WTC11 (cell line): ENCODE measurements around the gene TMEM147. TPM values are rescaled to one million over a fixed set of nuclear protein-coding genes. Genes with fewer than 3 reads are reported as not detected.

Source experiments
- ATAC-seq: fragments of 200-7000 bp; cut with Tn5 transposase; 2 replicates; pipeline ENCODE4 v1.10.0; 2021; ENCODE audit warnings: mild to moderate bottlenecking, moderate library complexity
- CTCF ChIA-PET: fragments of 300-600 bp; sonication (Branson Sonifier 250); formaldehyde crosslinking; loops from one replicate; lab custom pipeline; 2021; ENCODE audit warnings: antibody characterized with exemption; lab: Charles Lee
- POLR2A ChIA-PET: fragments of 350-600 bp; sonication (Branson Sonifier 250); formaldehyde crosslinking; loops from one replicate; lab custom pipeline; 2021; ENCODE audit warnings: antibody characterized with exemption; lab: Charles Lee
- DNase-seq: peaks from one replicate; pipeline ENCODE4 v3.0.0; 2021; ENCODE audit warnings: low spot score
- H3K27ac Mint-ChIP-seq: 2 replicates; pipeline ENCODE4 v1.8.0; 2021; ENCODE audit warnings: mixed read lengths
- H3K27me3 Mint-ChIP-seq: 2 replicates; pipeline ENCODE4 v1.8.0; 2021; ENCODE audit warnings: low read depth, mild to moderate bottlenecking, moderate library complexity, mixed read lengths
- H3K36me3 Mint-ChIP-seq: 2 replicates; pipeline ENCODE4 v1.8.0; 2021; ENCODE audit warnings: mixed read lengths
- H3K4me1 Mint-ChIP-seq: 2 replicates; pipeline ENCODE4 v1.8.0; 2022; ENCODE audit warnings: mixed read lengths
- H3K4me3 Mint-ChIP-seq: 2 replicates; pipeline ENCODE4 v1.8.0; 2021; ENCODE audit warnings: mild to moderate bottlenecking, moderate library complexity, mixed read lengths
- H3K9me3 Mint-ChIP-seq: 2 replicates; pipeline ENCODE4 v1.8.0; 2021; ENCODE audit warnings: mixed read lengths
- CREB1 ChIP-seq: sonication (generic); formaldehyde crosslinking; IDR thresholded peaks from 2 replicates; pipeline ENCODE4 v1.8.0; 2023; ENCODE audit warnings: mild to moderate bottlenecking, missing genetic modification reagents
- ELF4 ChIP-seq: sonication (generic); formaldehyde crosslinking; IDR thresholded peaks from 2 replicates; pipeline ENCODE4 v1.8.1; 2022; ENCODE audit warnings: low read depth, mild to moderate bottlenecking, moderate library complexity, missing genetic modification reagents
- KAT7 ChIP-seq: sonication (generic); formaldehyde crosslinking; IDR thresholded peaks from 2 replicates; pipeline ENCODE4 v1.8.1; 2023; ENCODE audit warnings: missing genetic modification reagents, mild to moderate bottlenecking, borderline replicate concordance
- MXD4 ChIP-seq: fragments of 250-450 bp; sonication (Bioruptor Pico); IDR thresholded peaks from 2 replicates; pipeline ENCODE4 v1.8.0; 2021; ENCODE audit warnings: mild to moderate bottlenecking, moderate library complexity, borderline replicate concordance
- NFE2L1 ChIP-seq: sonication (generic); formaldehyde crosslinking; IDR thresholded peaks from 2 replicates; pipeline ENCODE4 v1.8.1; 2023; ENCODE audit warnings: missing genetic modification reagents
- PREB ChIP-seq: sonication (generic); formaldehyde crosslinking; IDR thresholded peaks from 2 replicates; pipeline ENCODE4 v1.8.1; 2022; ENCODE audit warnings: mild to moderate bottlenecking, missing genetic modification reagents, moderate library complexity, borderline replicate concordance
- SOX15 ChIP-seq: fragments of 250-450 bp; sonication (Bioruptor Pico); IDR thresholded peaks from 2 replicates; pipeline ENCODE4 v1.9.0; 2021; ENCODE audit warnings: mild to moderate bottlenecking
- TEAD4 ChIP-seq: sonication (generic); formaldehyde crosslinking; IDR thresholded peaks from 2 replicates; pipeline ENCODE4 v1.8.0; 2022; ENCODE audit warnings: mild to moderate bottlenecking, missing genetic modification reagents
- ZNF232 ChIP-seq: sonication (generic); formaldehyde crosslinking; IDR thresholded peaks from 2 replicates; pipeline ENCODE4 v1.8.0; 2022; ENCODE audit warnings: mild to moderate bottlenecking, missing genetic modification reagents
- total RNA-seq: library from RNA; stranded (reverse); gene quantifications from 3 replicates; pipeline ENCODE4 v1.2.3, GENCODE V29; 2021
- TF ChIP-seq, protein P1 (sequence below): fragments of 250-450 bp; sonication (Bioruptor Pico); IDR thresholded peaks from 2 replicates; pipeline ENCODE4 v1.9.0; 2021; ENCODE audit warnings: mild to moderate bottlenecking, borderline replicate concordance
- TF ChIP-seq, protein P2 (sequence below): fragments of 250-450 bp; sonication (Bioruptor Pico); IDR thresholded peaks from 2 replicates; pipeline ENCODE4 v1.9.0; 2021; ENCODE audit warnings: mild to moderate bottlenecking
- TF ChIP-seq, protein P3 (sequence below): sonication (generic); formaldehyde crosslinking; IDR thresholded peaks from 2 replicates; pipeline ENCODE4 v1.8.0; 2022; ENCODE audit warnings: mild to moderate bottlenecking, missing genetic modification reagents
- TF ChIP-seq, protein P4 (sequence below): sonication (generic); formaldehyde crosslinking; conservative IDR thresholded peaks from 2 replicates; pipeline ENCODE4 v1.8.1; 2022; ENCODE audit warnings: mild to moderate bottlenecking, missing genetic modification reagents
- TF ChIP-seq, protein P5 (sequence below): sonication (generic); formaldehyde crosslinking; IDR thresholded peaks from 2 replicates; pipeline ENCODE4 v1.8.1; 2023; ENCODE audit warnings: mild to moderate bottlenecking, missing genetic modification reagents, moderate library complexity

Gene TMEM147
- total RNA-seq, 1 experiment from 2014 or later, result 135 TPM

GRCh38 chr19:35565016-35565856 is 19.8 kb downstream of the TMEM147 start:
- peaks cover 1% of the 10 kb centered on the region for H3K4me1 Mint-ChIP-seq
- H3K36me3 Mint-ChIP-seq, result no peaks in the 10 kb centered on the region
- POLR2A ChIA-PET, result no interaction called here
- CTCF ChIA-PET, result no interaction called here
- no peak overlapping the region for H3K4me3 Mint-ChIP-seq
- TF ChIP-seq TEAD4 (CRISPR knock-in tag), result no peak
- TF ChIP-seq, protein P1, sequence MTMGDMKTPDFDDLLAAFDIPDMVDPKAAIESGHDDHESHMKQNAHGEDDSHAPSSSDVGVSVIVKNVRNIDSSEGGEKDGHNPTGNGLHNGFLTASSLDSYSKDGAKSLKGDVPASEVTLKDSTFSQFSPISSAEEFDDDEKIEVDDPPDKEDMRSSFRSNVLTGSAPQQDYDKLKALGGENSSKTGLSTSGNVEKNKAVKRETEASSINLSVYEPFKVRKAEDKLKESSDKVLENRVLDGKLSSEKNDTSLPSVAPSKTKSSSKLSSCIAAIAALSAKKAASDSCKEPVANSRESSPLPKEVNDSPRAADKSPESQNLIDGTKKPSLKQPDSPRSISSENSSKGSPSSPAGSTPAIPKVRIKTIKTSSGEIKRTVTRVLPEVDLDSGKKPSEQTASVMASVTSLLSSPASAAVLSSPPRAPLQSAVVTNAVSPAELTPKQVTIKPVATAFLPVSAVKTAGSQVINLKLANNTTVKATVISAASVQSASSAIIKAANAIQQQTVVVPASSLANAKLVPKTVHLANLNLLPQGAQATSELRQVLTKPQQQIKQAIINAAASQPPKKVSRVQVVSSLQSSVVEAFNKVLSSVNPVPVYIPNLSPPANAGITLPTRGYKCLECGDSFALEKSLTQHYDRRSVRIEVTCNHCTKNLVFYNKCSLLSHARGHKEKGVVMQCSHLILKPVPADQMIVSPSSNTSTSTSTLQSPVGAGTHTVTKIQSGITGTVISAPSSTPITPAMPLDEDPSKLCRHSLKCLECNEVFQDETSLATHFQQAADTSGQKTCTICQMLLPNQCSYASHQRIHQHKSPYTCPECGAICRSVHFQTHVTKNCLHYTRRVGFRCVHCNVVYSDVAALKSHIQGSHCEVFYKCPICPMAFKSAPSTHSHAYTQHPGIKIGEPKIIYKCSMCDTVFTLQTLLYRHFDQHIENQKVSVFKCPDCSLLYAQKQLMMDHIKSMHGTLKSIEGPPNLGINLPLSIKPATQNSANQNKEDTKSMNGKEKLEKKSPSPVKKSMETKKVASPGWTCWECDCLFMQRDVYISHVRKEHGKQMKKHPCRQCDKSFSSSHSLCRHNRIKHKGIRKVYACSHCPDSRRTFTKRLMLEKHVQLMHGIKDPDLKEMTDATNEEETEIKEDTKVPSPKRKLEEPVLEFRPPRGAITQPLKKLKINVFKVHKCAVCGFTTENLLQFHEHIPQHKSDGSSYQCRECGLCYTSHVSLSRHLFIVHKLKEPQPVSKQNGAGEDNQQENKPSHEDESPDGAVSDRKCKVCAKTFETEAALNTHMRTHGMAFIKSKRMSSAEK, result no peak
- TF ChIP-seq, protein P2, sequence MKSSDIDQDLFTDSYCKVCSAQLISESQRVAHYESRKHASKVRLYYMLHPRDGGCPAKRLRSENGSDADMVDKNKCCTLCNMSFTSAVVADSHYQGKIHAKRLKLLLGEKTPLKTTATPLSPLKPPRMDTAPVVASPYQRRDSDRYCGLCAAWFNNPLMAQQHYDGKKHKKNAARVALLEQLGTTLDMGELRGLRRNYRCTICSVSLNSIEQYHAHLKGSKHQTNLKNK (CRISPR knock-in tag), result no peak
- TF ChIP-seq CREB1 (CRISPR knock-in tag), result no peak
- no peak for TF ChIP-seq SOX15
- TF ChIP-seq, protein P3, sequence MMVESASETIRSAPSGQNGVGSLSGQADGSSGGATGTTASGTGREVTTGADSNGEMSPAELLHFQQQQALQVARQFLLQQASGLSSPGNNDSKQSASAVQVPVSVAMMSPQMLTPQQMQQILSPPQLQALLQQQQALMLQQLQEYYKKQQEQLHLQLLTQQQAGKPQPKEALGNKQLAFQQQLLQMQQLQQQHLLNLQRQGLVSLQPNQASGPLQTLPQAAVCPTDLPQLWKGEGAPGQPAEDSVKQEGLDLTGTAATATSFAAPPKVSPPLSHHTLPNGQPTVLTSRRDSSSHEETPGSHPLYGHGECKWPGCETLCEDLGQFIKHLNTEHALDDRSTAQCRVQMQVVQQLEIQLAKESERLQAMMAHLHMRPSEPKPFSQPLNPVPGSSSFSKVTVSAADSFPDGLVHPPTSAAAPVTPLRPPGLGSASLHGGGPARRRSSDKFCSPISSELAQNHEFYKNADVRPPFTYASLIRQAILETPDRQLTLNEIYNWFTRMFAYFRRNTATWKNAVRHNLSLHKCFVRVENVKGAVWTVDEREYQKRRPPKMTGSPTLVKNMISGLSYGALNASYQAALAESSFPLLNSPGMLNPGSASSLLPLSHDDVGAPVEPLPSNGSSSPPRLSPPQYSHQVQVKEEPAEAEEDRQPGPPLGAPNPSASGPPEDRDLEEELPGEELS (CRISPR knock-in tag), result no peak
- TF ChIP-seq, protein P4, sequence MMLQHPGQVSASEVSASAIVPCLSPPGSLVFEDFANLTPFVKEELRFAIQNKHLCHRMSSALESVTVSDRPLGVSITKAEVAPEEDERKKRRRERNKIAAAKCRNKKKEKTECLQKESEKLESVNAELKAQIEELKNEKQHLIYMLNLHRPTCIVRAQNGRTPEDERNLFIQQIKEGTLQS, result no peak
- no peak for TF ChIP-seq KAT7
- TF ChIP-seq, protein P5, sequence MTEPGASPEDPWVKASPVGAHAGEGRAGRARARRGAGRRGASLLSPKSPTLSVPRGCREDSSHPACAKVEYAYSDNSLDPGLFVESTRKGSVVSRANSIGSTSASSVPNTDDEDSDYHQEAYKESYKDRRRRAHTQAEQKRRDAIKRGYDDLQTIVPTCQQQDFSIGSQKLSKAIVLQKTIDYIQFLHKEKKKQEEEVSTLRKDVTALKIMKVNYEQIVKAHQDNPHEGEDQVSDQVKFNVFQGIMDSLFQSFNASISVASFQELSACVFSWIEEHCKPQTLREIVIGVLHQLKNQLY (CRISPR knock-in tag), result no peak
- TF ChIP-seq PREB (CRISPR knock-in tag), result no peak
- TF ChIP-seq ZNF232 (CRISPR knock-in tag), result no peak
- no peak for TF ChIP-seq MXD4 (CRISPR knock-in tag)
- TF ChIP-seq ELF4 (CRISPR knock-in tag), result no peak
- no peak for DNase-seq
- H3K27ac Mint-ChIP-seq, result no peak overlapping the region
- H3K27me3 Mint-ChIP-seq, result peaks cover 22% of the 10 kb centered on the region
- no peaks in the 10 kb centered on the region for H3K9me3 Mint-ChIP-seq
- no peak for ATAC-seq

- H3K36me3 Mint-ChIP-seq, result no peaks in the 10 kb centered on the region
- POLR2A ChIA-PET, result no interaction called here
- peaks cover 7% of the 10 kb centered on the region for H3K4me1 Mint-ChIP-seq
- H3K27ac Mint-ChIP-seq, result no peak overlapping the region
- H3K27me3 Mint-ChIP-seq, result peaks cover 10% of the 10 kb centered on the region
- no peak for TF ChIP-seq NFE2L1 (CRISPR knock-in tag)
- no peaks in the 10 kb centered on the region for H3K9me3 Mint-ChIP-seq
- DNase-seq (no peak), ATAC-seq (no peak)
- CTCF ChIA-PET, result no interaction called here
- H3K4me3 Mint-ChIP-seq, result no peak overlapping the region
Measured at GRCh38 chr19:35566738-35567137, 21.3 kb downstream of the TMEM147 start.
